SK-N-SH (cell line): Measurements from ENCODE around the gene RAB25. TPM values are rescaled to one million over a fixed set of nuclear protein-coding genes. Genes with fewer than 3 reads are reported as not detected.

ENCODE experiments used
- CTCF ChIA-PET: fragments of 300-600, 350-600 bp; formaldehyde crosslinking; extraction: SDS; loops from one replicate; lab custom pipeline; 2021; lab: Yijun Ruan, JAX
- POLR2A ChIA-PET: fragments of 350-600 bp; sonication (Branson Sonifier 250); formaldehyde crosslinking; extraction: SDS; loops from one replicate; lab custom pipeline; 2020; ENCODE audit warnings: antibody characterized with exemption, inconsistent platforms; lab: Yijun Ruan, JAX
- DNase-seq: peaks from one replicate; pipeline ENCODE4 v3.0.0; 2012
- H2AFZ ChIP-seq: fragments of 200-600 bp; sonication (generic); 2 replicates; pipeline ENCODE4 v1.8.1; 2016; ENCODE audit warnings: antibody characterized with exemption, mild to moderate bottlenecking, low read depth
- H3F3A ChIP-seq: fragments of 200-600 bp; sonication (generic); replicated peaks from 2 replicates; pipeline ENCODE3; 2016; ENCODE audit warnings: antibody characterized with exemption, mild to moderate bottlenecking; ENCODE audit not compliant: insufficient read depth
- H3K27ac ChIP-seq, 2 experiments: fragments of 200-500 bp in 1 of 2; fragments of 200-600 bp in 1 of 2; sonication (Bioruptor generic) in 1 of 2; sonication (generic), shearing (Covaris generic) in 1 of 2; 2 replicates each; pipeline versions ENCODE4 v1.5.1 to v1.6.1; 2014 to 2016; ENCODE audit warnings: low read depth in 2 of 2, inconsistent platforms in 1 of 2, low read length in 1 of 2, mild to moderate bottlenecking in 1 of 2, mixed read lengths in 1 of 2
- H3K27me3 ChIP-seq: fragments of 200-600 bp; sonication (generic), shearing (Covaris generic); 2 replicates; pipeline ENCODE4 v1.6.1; 2016; ENCODE audit warnings: mixed run types; ENCODE audit not compliant: insufficient read depth
- H3K36me3 ChIP-seq, 2 experiments: fragments of 200-500 bp in 1 of 2; fragments of 200-600 bp in 1 of 2; sonication (Bioruptor generic) in 1 of 2; sonication (generic) in 1 of 2; replicated peaks in 1 of 2; 2 replicates each; pipeline versions ENCODE3 to v1.5.1; 2014 to 2016; ENCODE audit warnings: low read length in 1 of 2, mild to moderate bottlenecking in 1 of 2; ENCODE audit not compliant: insufficient read depth in 2 of 2, control insufficient read depth in 1 of 2
- H3K4me1 ChIP-seq, 2 experiments: fragments of 200-500 bp in 1 of 2; fragments of 200-600 bp in 1 of 2; sonication (Bioruptor generic) in 1 of 2; sonication (generic), shearing (Covaris generic) in 1 of 2; 2 replicates each; pipeline versions ENCODE4 v1.5.1 to v1.6.1; 2014 to 2016; ENCODE audit warnings: low read depth in 1 of 2, low read length in 1 of 2, mixed run types in 1 of 2; ENCODE audit not compliant: insufficient read depth in 2 of 2, control insufficient read depth in 1 of 2
- H3K4me2 ChIP-seq: fragments of 200-600 bp; sonication (generic), shearing (Covaris generic); 2 replicates; pipeline ENCODE4 v1.6.1; 2017; ENCODE audit warnings: mixed run types
- H3K4me3 ChIP-seq, 2 experiments: fragments of 200-500 bp in 1 of 2; fragments of 200-600 bp in 1 of 2; sonication (Bioruptor generic) in 1 of 2; sonication (generic), shearing (Covaris generic) in 1 of 2; 2 replicates each; pipeline versions ENCODE4 v1.5.1 to v1.8.1; 2014 to 2016; ENCODE audit warnings: low read depth in 2 of 2, inconsistent platforms in 1 of 2, low read length in 1 of 2, mild to moderate bottlenecking in 1 of 2, mixed read lengths in 1 of 2, moderate library complexity in 1 of 2
- H3K79me2 ChIP-seq: fragments of 200-600 bp; sonication (generic); 2 replicates; pipeline ENCODE4 v1.8.1; 2017; ENCODE audit warnings: mild to moderate bottlenecking; ENCODE audit not compliant: insufficient read depth
- H3K9ac ChIP-seq: fragments of 200-600 bp; sonication (generic); 2 replicates; pipeline ENCODE4 v1.6.1; 2017; ENCODE audit warnings: mixed run types
- H3K9me2 ChIP-seq: fragments of 200-600 bp; sonication (generic); 2 replicates; pipeline ENCODE4 v1.6.1; 2017; ENCODE audit warnings: mixed run types
- H3K9me3 ChIP-seq: fragments of 200-600 bp; sonication (generic); 2 replicates; pipeline ENCODE4 v1.6.1; 2017; ENCODE audit warnings: mixed run types, mild to moderate bottlenecking, moderate library complexity
- H4K20me1 ChIP-seq: fragments of 200-600 bp; sonication (generic); 2 replicates; pipeline ENCODE4 v1.6.1; 2017; ENCODE audit warnings: mild to moderate bottlenecking, mixed run types; ENCODE audit not compliant: insufficient read depth
- CTCF ChIP-seq: fragments of 200-600 bp; sonication (generic); IDR thresholded peaks from 2 replicates; pipeline ENCODE4 v1.6.1; 2017; ENCODE audit warnings: antibody characterized with exemption, mild to moderate bottlenecking, moderate library complexity
- ELF1 ChIP-seq: IDR thresholded peaks from 2 replicates; pipeline ENCODE4 v1.4.0; 2012
- EZH2phosphoT487 ChIP-seq: fragments of 200-600 bp; sonication (generic); IDR thresholded peaks from 2 replicates; pipeline ENCODE4 v1.6.1; 2017; ENCODE audit warnings: low read depth, mixed run types, mild to moderate bottlenecking, antibody characterized with exemption, moderate library complexity, borderline replicate concordance
- GABPA ChIP-seq: IDR thresholded peaks from 2 replicates; pipeline ENCODE4 v1.4.0; 2012; ENCODE audit warnings: low read depth, mild to moderate bottlenecking
- GATA2 ChIP-seq: sonication (generic); formaldehyde crosslinking; IDR thresholded peaks from 2 replicates; pipeline ENCODE4 v1.5.0; 2020; ENCODE audit warnings: mild to moderate bottlenecking, missing genetic modification reagents
- IRF3 ChIP-seq: fragments of 150-350 bp; IDR thresholded peaks from 2 replicates; pipeline ENCODE4 v1.6.1; 2016; ENCODE audit warnings: mild to moderate bottlenecking, low read depth, low read length
- MAX ChIP-seq: IDR thresholded peaks from 2 replicates; pipeline ENCODE4 v1.4.0; 2012; ENCODE audit warnings: low read depth
- NFIC ChIP-seq: IDR thresholded peaks from 2 replicates; pipeline ENCODE4 v1.4.0; 2012; ENCODE audit warnings: borderline replicate concordance
- RFX5 ChIP-seq: IDR thresholded peaks from 2 replicates; pipeline ENCODE4 v1.6.1; 2012; ENCODE audit warnings: mild to moderate bottlenecking, improper control_type of control experiment, low read length
- SMC3 ChIP-seq: IDR thresholded peaks from 2 replicates; pipeline ENCODE4 v1.6.1; 2012; ENCODE audit warnings: low read depth, low read length, improper control_type of control experiment
- TAF1 ChIP-seq: IDR thresholded peaks from 2 replicates; pipeline ENCODE4 v1.6.1; 2012; ENCODE audit warnings: low read depth, mild to moderate bottlenecking, low read length, moderate library complexity, borderline replicate concordance
- TEAD4 ChIP-seq: IDR thresholded peaks from 2 replicates; pipeline ENCODE4 v1.4.0; 2012; ENCODE audit warnings: mild to moderate bottlenecking, borderline replicate concordance; ENCODE audit not compliant: insufficient read depth
- WGBS: methylation state at CpG from one replicate; pipeline ENCODE4 v1.1.6; 2017; ENCODE audit warnings: low lambda C conversion rate; 5-methylcytosine and 5-hydroxymethylcytosine counted together
- polyA plus RNA-seq, 3 experiments: library from polyadenylated mRNA; depleted of rRNA; stranded (reverse); fragments of >200 nt; gene quantifications; 2 replicates each; pipeline ENCODE4 v1.2.3, GENCODE V29; 2012

The RAB25 gene
- polyA plus RNA-seq, 1 of the 3 experiments (the other 2 are of a cell fraction): not detected

- TF ChIP-seq SMC3 (no peak), MAX (0 out of 2 replicates have a peak, but pooled peaks have one; percentile 22), CTCF (peak; percentile 44), IRF3 (no peak), GATA2 (CRISPR knock-in tag) (no peak), EZH2phosphoT487 (no peak), RFX5 (no peak), TAF1 (0 out of 2 replicates have a peak, but pooled peaks have one; percentile 41), NFIC (no peak), ELF1 (no peak), GABPA (no peak), TEAD4 (no peak)
- Histone ChIP-seq H3K4me3 (peak within 1 kb of the TSS; percentile 87 to 94), H3K9me2 (no peaks in the 10 kb centered on the region), H3K27ac (peak within 1 kb of the TSS; percentile 93 to 100), H3K9ac (peak within 1 kb of the TSS; percentile 78), H4K20me1 (peaks cover 8% of the 10 kb centered on the region), H3K9me3 (no peaks in the 10 kb centered on the region), H2AFZ (peak within 1 kb of the TSS; percentile 90), H3K4me1 (peaks cover 6 to 17% of the 10 kb centered on the region in 2 experiments; a peak in 3 of 4 replicates), H3K79me2 (peaks cover 44% of the 10 kb centered on the region), H3K27me3 (no peaks in the 10 kb centered on the region), H3F3A (peaks cover 6% of the 10 kb centered on the region), H3K36me3 (peaks cover 9 to 37% of the 10 kb centered on the region in 2 experiments), H3K4me2 (peak within 1 kb of the TSS; percentile 85)
- ChIA-PET POLR2A (interaction anchor here (0.7 kb wide), 1 partner anchor 29 kb away, joined by 4 read pairs; the partner anchor contains the start of gene MEX3A), CTCF (interaction anchor here (0.7 to 3.1 kb wide), 12 partner anchors 8 to 175 kb away, joined by 3 to 19 read pairs (median 4); partner anchors contain the start of gene SSR2)
- under 1% methylated on average over 28 of the region's 49 CpGs for WGBS
- DNase-seq: peak; percentile 94
Observed at GRCh38 chr1:156053768-156054499, 7.0 kb upstream of the RAB25 start, which contains the start of gene UBQLN4. TSS of gene UBQLN4 (minus strand) at chr1:156053798. CDS start at chr1:156053701, 97 bp downstream.
